Erythroblast (primary cell): ENCODE measurements around the gene OR51B6.
"Not testable (repeated sequence)": the region's sequence is repeated elsewhere in the genome, so short reads cannot be mapped to it uniquely, and the experiment has no call there.

Experiments used
- DNase-seq, 2 experiments: peaks; one replicate each; lab custom pipeline; 2025; lab: John Stamatoyannopoulos, UW
- GATA1 ChIP-seq: IDR thresholded peaks from 2 replicates; pipeline ENCODE4 v1.6.1; 2011; ENCODE audit warnings: low read depth, mild to moderate bottlenecking, control low read depth, low read length, moderate library complexity
- POLR2A ChIP-seq: IDR thresholded peaks from 2 replicates; pipeline ENCODE4 v1.6.1; 2011; ENCODE audit warnings: mild to moderate bottlenecking, low read length

Gene OR51B6, protein sequence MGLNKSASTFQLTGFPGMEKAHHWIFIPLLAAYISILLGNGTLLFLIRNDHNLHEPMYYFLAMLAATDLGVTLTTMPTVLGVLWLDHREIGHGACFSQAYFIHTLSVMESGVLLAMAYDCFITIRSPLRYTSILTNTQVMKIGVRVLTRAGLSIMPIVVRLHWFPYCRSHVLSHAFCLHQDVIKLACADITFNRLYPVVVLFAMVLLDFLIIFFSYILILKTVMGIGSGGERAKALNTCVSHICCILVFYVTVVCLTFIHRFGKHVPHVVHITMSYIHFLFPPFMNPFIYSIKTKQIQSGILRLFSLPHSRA

DNA sequence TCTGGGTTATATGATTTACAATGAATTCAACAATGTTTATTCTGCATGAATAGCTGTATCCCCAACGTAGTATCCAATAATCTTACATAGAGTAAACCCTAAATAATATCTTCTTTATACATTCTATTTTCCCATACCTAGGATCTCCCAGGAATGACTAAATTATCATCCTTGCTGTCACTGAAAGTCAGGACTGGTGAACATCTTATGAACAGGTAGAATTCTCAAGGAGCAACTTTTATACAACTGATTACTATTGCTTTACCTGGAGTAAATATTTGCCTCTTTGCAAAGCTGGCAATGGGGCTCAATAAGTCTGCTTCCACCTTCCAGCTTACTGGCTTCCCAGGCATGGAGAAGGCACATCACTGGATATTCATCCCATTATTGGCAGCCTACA is at the start of gene OR51B6:
Gene OR51B6, plus strand, starts transcription at position 301 of the 400 bp plus-strand sequence. Its CDS starts 0 bp downstream, at position 301.
- no peak for DNase-seq
- no peak for TF ChIP-seq GATA1
- TF ChIP-seq POLR2A, result no peak

DNA sequence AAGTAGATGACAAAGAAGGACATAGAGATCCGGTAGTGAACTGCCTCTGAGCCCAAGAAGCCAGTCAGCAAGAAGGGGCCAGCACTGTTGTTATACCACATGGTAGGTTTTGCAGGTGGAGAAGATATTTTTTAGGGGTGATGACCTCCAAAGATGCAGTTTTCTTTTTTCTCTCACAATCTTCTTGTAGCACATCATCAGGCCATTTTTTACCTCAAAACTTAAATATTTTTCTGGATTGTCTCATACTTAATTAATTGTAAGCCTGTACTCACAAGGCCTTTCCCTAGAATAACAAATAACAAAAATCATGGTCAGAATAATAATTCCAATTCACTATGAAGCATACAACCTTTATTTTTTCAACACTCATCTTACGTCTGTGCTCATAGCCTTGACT is 49.5 kb upstream of the OR51B6 start, which contains the start of gene OR51B4:
Gene OR51B4, minus strand, starts transcription at position 101 of the 400 bp plus-strand sequence. Its CDS starts 0 bp downstream, at position 101.
- no peak for DNase-seq
- TF ChIP-seq GATA1 (no peak), POLR2A (no peak)

DNA sequence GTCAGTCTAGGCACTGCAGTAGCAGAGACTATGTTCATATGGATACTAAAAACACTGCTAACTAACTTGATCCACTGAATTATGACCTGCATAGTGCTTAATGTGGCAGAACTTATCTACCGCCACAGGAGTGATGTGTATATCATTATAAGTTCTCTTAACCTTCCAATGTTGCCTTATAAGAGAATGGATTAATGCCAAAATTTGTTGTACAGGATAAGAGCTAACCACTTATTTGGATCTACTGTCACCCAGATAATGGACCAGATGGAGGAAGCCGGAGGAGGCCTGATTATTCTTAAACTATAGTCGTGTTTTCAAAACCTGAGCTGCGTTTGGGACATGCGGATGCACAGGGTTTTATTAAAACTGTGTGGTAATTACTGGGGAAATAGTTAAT is 47.7 kb upstream of the OR51B6 start:
- TF ChIP-seq POLR2A (peak; percentile 22), GATA1 (no peak)
- DNase-seq, result peak; percentile 44 to 84

DNA sequence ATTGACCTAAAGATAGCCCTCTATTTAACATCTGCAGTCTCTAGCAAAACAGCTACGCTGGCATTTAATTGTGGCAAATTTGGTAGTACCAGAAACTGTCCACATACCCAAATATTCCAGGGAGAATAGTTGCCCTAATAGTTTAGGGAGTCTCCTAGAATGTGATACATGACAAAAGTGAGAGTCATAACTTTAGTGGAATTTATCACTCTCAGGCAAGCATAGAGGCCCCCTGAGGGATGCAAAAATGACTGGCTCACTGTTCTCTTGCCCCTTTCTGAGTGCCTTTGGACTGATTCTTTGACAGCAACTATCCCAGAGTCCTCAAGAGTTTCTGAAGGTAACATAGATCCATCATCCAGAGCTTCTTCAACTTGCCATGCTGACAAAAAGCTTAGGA is 47.3 kb upstream of the OR51B6 start:
- peak in 1 of 2 experiments; percentile 28 for DNase-seq
- TF ChIP-seq GATA1 (no peak), POLR2A (no peak)

DNA sequence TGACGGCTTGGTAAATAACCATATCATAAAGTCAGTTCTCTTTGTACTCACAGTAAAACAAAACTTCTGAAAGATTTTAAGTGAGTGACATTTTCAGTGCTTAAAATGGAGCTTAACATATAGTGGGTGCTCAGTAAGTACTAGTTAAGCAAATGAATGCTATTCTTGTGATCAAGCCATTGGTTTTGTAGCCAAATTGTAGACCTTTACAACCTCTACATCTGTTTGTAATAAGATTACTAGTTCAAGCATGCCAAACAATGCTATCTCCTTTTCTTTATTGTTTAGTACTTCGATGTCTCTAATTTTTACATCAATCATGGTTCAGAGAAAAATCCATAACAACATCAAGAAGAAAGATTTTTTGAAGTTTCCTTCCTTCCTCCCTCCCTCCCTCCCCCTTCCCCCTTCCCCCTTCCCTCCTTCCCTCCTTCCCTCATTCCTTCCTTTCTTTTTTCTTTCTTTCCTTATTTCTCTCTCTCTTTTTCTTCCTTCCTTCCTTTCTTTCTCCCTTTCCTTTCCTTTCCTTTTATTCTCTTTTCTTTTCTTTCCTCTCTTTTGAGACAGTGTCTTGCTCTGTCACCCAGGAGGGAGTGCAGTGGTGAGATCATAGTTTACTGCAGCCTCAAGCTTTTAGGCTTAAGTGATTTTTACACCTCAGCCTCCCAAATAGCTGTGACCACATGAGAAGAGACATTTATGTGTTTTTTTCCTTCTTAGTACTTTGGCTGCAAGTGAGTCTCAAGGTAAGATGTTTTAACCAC is 43.9 kb upstream of the OR51B6 start:
- no peak for DNase-seq
- TF ChIP-seq POLR2A (no peak), GATA1 (no peak)

DNA sequence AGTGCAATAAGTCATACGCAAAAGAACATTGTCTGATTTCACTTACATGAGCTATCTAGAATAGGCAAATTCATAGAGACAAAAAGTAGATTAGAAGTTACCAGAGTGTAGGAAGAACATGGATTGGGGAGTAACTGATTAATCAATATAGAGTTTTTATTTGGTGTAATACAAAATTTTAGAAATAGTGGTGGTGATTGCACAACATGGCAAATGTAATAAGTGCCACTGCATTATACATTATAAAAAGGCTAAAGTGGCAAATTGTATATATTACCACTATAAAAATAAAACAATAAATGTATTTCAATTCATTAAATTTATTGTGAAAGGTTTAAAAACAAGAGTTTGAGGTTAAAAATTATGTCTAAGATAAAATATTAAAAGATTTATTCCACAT is 40.9 kb upstream of the OR51B6 start:
- TF ChIP-seq GATA1 (no peak), POLR2A (no peak)
- DNase-seq, result no peak

DNA sequence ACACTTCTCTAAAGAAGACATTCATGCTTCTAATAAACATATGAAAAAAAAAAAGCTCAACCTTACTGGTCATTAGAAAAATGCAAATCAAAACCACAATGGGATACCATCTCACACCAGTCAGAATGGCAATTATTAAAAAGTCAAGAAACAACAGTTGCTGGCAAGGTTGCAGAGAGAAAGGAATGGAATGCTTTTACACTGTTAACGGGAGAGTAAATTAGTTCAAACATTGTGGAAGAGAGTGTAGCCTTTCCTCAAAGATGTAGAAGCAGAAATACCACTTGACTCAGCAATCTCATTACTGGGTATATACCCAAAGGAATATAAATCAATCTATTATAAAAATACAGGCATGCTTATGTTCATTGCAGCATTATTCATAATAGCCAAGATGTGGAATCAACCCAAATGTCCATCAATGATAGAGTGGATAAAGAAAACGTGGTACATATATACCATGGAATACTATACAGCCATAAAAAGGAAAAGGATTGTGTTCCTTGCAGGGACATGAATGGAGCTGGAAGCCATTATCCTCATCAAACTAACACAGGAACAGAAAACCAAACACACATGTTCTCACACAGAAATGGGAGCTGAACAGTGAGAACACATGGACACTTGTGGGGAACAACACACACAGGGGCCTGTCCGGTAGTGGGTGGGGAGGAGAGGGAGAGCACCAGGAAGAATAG is 37.8 kb upstream of the OR51B6 start:
- DNase-seq, result not testable (repeated sequence)

DNA sequence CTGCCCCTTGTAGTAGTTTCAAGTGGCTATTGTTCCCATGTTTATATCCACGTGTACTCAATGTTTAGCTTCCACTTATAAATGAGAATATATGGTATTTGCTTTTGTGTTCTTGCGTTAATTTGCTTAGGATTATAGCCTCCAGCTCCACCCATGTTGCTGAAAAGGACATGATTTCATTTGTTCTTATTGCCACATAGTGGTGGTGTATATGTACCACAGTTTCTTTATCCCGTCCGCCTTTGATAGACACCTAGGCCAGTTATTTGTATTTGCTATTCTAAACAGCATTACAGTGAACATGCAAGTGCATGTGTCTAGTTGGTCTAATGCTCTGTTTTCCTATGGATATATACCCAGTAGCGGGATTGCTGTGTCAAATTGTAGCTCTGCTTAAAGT is 34.0 kb upstream of the OR51B6 start:
- peak; percentile 32 to 35 for DNase-seq
- TF ChIP-seq GATA1 (no peak), POLR2A (no peak)

DNA sequence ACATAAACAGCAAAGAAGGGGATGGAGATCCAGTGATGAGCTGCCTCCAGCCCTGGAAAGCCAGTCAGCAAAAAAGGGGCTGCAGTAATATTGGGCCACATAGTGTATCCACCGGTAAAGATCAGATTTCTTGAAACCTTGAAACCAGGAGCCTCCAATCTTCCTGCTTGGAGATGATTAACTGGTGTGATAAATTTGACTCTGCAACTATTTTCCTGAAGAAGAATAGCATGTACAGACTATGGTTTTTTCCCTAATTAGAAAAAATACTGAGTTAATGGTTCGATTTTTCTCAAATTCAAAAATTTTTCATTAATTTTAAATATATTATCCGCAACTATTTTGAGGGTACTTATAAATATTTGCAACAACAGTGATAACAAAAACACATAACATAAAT is 27.1 kb upstream of the OR51B6 start, which contains the start of gene OR51B2:
Gene OR51B2, minus strand, starts transcription at position 101 of the 400 bp plus-strand sequence. Its CDS starts 0 bp downstream, at position 101.
- no peak for DNase-seq
- TF ChIP-seq POLR2A (no peak), GATA1 (no peak)

DNA sequence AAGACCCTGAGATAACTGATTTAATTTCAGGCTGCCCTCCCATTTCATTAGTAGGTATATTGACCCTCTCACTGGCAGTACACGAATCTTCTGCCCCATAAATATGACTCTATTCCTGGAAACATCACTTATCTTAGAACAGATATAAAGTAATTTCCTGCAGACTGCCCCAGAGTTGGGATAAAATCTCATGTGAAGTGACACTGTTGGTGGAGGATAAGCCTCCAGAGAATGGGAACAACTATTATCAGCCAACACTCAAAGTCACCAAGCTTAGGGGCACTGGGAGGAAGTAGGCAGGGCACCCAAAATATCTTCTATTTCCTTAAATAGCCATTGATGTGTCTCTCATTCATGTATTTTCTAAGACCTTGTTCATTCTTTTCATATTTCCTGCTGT is 16.1 kb upstream of the OR51B6 start:
- TF ChIP-seq POLR2A, result no peak
- peak; percentile 18 to 45 for DNase-seq

DNA sequence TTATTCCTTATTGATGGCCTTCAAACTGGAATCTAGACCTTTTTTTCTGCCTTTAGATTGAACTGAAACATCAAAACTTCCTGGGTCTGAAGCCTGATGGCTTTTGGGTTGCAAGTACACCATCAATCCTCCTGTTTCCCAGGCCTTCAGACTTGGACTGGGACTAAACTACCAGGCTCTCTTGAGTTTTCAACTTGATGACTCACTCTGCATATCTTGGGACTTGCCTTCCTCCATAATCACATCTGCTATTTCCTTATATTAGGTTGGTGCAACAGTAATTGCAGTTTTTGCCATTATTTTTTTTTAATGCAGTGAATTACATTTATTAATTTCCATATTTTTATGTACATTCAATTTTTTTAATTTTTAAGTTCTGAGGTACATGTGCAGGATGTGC is 15.0 kb upstream of the OR51B6 start:
- DNase-seq, result no peak
- TF ChIP-seq GATA1, result no peak
- no peak for TF ChIP-seq POLR2A

DNA sequence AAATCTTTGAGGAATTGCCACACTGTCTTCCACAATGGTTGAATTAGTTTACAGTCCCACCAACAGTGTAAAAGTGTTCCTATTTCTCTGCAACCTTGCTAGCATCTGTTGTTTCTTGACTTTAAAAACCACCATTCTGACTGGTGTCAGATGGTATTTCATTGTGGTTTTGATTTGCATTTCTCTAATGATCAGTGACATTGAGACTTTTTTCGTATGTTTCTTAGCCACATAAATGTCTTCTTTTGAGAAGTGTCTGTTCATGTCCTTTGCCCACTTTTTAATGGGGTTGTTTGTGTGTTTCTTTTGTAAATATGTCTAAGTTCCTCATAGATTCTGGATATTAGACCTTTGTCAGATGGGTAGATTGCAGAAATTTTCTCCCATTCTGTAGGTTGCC is 14.1 kb upstream of the OR51B6 start:
- not testable (repeated sequence) for DNase-seq

DNA sequence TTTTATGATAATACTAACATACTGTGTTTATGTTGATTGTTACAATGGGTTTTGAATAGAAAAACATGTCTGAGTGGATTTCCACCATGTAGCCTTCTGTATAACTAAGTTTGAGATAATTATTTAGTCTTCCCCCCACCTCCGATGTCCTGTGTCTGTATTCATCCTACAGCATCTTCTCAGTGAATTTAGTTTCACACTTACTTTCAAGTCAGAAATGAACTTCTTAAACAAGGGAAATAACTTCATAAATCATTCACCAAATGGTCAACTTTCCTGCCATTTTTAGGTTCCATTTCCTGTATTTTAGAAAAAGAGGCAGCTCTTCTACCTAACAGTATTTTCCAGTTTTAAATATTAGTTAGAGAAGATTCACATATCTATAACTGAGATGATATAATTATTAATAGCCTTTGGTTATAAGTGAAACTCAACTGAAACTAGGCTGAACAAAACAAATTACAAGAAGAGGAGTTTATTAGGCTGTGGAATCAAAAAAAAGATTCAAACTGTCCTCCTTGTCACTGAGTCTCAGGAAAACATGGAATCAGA is 11.5 kb upstream of the OR51B6 start:
- no peak for DNase-seq
- TF ChIP-seq GATA1 (no peak), POLR2A (no peak)
